ENCODE results near the gene AGPS. TPM values are rescaled to one million over a fixed set of nuclear protein-coding genes. Genes with fewer than 3 reads are reported as not detected.

The AGPS gene
- polyA plus RNA-seq, 1 of the 3 experiments (the other 2 are of a cell fraction) = 10.9 TPM

GRCh38 chr2:177343773-177344172 lies 48.8 kb upstream of the AGPS start:
- peaks cover 0 to 7% of the 10 kb centered on the region in 2 experiments for H3K36me3 ChIP-seq (replicated peaks in 1 of 2; ENCODE audit: control insufficient read depth in 1 of 2, insufficient read depth in 2 of 2, low read length in 1 of 2)
- no peaks in the 10 kb centered on the region for H3K9me3 ChIP-seq
- H3F3A ChIP-seq (replicated peaks; ENCODE audit: insufficient read depth) = no peaks in the 10 kb centered on the region
- ChIA-PET POLR2A (no interaction called here), CTCF (interaction anchor here (0.8 to 3.9 kb wide), 5 partner anchors 8 to 415 kb away, joined by 3 to 20 read pairs (median 5); no protein-coding TSS in a partner anchor)
- 99% methylated on average over 8 of the region's 8 CpGs for WGBS (ENCODE audit: low lambda C conversion rate)
- TF ChIP-seq MXI1 (IDR thresholded peaks at IDR 0.05; ENCODE audit: low read depth, low read length) = no peak
- no peak for TF ChIP-seq POLR2AphosphoS5 (IDR thresholded peaks at IDR 0.05; ENCODE audit: low read depth, low read length)
- TF ChIP-seq CHD2 (IDR thresholded peaks at IDR 0.05; ENCODE audit: low read length, partially characterized antibody) = no peak
- no peak for TF ChIP-seq TAF1 (IDR thresholded peaks at IDR 0.05; ENCODE audit: borderline replicate concordance, low read depth, low read length)
- no peak for TF ChIP-seq RAD21 (IDR thresholded peaks at IDR 0.05; ENCODE audit: low read length)
- TF ChIP-seq RXRA (IDR thresholded peaks at IDR 0.05; ENCODE audit: borderline replicate concordance, low read depth) = no peak
- no peak for TF ChIP-seq MEF2A (IDR thresholded peaks at IDR 0.05; ENCODE audit: borderline replicate concordance, low read depth)
- TF ChIP-seq NRF1 (IDR thresholded peaks at IDR 0.05; ENCODE audit: low read depth, low read length) = no peak
- TF ChIP-seq EZH2phosphoT487 (IDR thresholded peaks at IDR 0.05; ENCODE audit: borderline replicate concordance, low read depth) = no peak
- TF ChIP-seq FOXM1 (IDR thresholded peaks at IDR 0.05; ENCODE audit: low read depth) = no peak
- H3K4me1 ChIP-seq (ENCODE audit: control insufficient read depth in 1 of 2, insufficient read depth in 2 of 2, low read depth in 1 of 2, low read length in 1 of 2) = peaks cover 0 to 4% of the 10 kb centered on the region in 2 experiments; a peak in 1 of 4 replicates
- no peak overlapping the region for H3K27ac ChIP-seq (ENCODE audit: low read depth in 2 of 2, low read length in 1 of 2)
- H3K4me2 ChIP-seq = no peak overlapping the region
- H4K20me1 ChIP-seq (ENCODE audit: insufficient read depth) = no peaks in the 10 kb centered on the region
- H3K27me3 ChIP-seq (ENCODE audit: insufficient read depth) = no peaks in the 10 kb centered on the region
- no peak overlapping the region for H2AFZ ChIP-seq (ENCODE audit: low read depth)
- no peaks in the 10 kb centered on the region for H3K9me2 ChIP-seq
- H3K79me2 ChIP-seq (ENCODE audit: insufficient read depth) = no peaks in the 10 kb centered on the region
- H3K4me3 ChIP-seq (ENCODE audit: low read depth in 2 of 2, low read length in 1 of 2) = no peak overlapping the region
- H3K9ac ChIP-seq = no peak overlapping the region
- no peak for DNase-seq

- Histone ChIP-seq H3K36me3 (replicated peaks in 1 of 2; ENCODE audit: control insufficient read depth in 1 of 2, insufficient read depth in 2 of 2, low read length in 1 of 2) (peaks cover 0 to 7% of the 10 kb centered on the region in 2 experiments), H3K4me2 (no peak overlapping the region), H3K4me3 (ENCODE audit: low read depth in 2 of 2, low read length in 1 of 2) (no peak overlapping the region), H2AFZ (ENCODE audit: low read depth) (no peak overlapping the region), H3K79me2 (ENCODE audit: insufficient read depth) (no peaks in the 10 kb centered on the region), H4K20me1 (ENCODE audit: insufficient read depth) (no peaks in the 10 kb centered on the region), H3K4me1 (ENCODE audit: control insufficient read depth in 1 of 2, insufficient read depth in 2 of 2, low read depth in 1 of 2, low read length in 1 of 2) (peaks cover 0 to 4% of the 10 kb centered on the region in 2 experiments; a peak in 1 of 4 replicates), H3K9ac (no peak overlapping the region), H3K27me3 (ENCODE audit: insufficient read depth) (no peaks in the 10 kb centered on the region), H3F3A (replicated peaks; ENCODE audit: insufficient read depth) (no peaks in the 10 kb centered on the region), H3K9me2 (no peaks in the 10 kb centered on the region), H3K27ac (ENCODE audit: low read depth in 2 of 2, low read length in 1 of 2) (no peak overlapping the region), H3K9me3 (no peaks in the 10 kb centered on the region)
- ChIA-PET CTCF (interaction anchor here (0.7 to 3.9 kb wide), 6 partner anchors 9 to 414 kb away, joined by 3 to 20 read pairs (median 4); no protein-coding TSS in a partner anchor), POLR2A (no interaction called here)
- DNase-seq = no peak
- 97% methylated on average over 1 of the region's 1 CpG for WGBS (ENCODE audit: low lambda C conversion rate)
- no peak for TF ChIP-seq ELF1 (IDR thresholded peaks at IDR 0.05)
- no peak for TF ChIP-seq USF2 (IDR thresholded peaks at IDR 0.05; ENCODE audit: borderline replicate concordance, low read depth, low read length)
- TF ChIP-seq SIN3A (IDR thresholded peaks at IDR 0.05; ENCODE audit: borderline replicate concordance, low read depth, low read length) = no peak
- no peak for TF ChIP-seq GATA2 (CRISPR knock-in tag; IDR thresholded peaks at IDR 0.05)
- no peak for TF ChIP-seq TEAD4 (IDR thresholded peaks at IDR 0.05; ENCODE audit: borderline replicate concordance, insufficient read depth)
- TF ChIP-seq FOSL2 (IDR thresholded peaks at IDR 0.05; ENCODE audit: borderline replicate concordance, low read depth) = no peak
- no peak for TF ChIP-seq FOXM1 (IDR thresholded peaks at IDR 0.05; ENCODE audit: low read depth)
Observed at GRCh38 chr2:177344316-177344715, 48.3 kb upstream of the AGPS start.

Data from SK-N-SH (cell line).